ENCODE results near the gene TSPAN18.
A peak's percentile ranks its signal among the peaks of the same experiment; 100 is the strongest.

Gene TSPAN18

DNA sequence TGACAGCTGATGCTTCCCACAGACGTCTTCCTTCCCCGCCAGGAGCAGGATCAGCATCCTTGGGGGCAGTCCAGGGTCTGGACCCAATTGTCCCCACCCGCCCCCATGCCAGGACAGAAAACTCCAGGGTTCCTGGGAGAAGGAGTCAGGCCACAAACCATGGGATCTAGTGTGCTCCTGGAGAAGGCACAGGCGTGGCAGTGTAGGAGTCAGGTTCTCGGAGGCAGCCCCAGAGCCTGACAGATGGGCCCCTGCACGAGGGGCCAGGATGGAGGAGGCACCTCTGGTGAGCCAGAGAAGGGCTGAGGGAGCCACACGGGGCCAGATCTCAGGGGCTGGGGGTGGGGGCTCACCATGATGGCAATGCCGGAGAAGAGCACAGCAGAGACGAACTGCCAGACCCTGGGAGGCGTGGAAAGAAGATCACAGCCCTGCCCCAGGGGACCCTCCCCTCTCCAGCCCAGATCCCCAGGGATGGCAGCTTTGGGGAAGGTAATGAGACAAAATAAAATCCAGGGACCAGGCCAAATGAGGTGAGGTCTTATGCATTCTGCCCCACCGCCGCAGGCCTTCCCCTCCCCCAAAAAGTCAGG, 210.3 kb downstream of the TSPAN18 start:
- no peak overlapping the region for H3K9ac ChIP-seq (ENCODE audit: insufficient read length, low read depth)
- no peaks in the 10 kb centered on the region for H3K9me3 ChIP-seq (ENCODE audit: insufficient read depth, low read length)
- peaks cover 63% of the 10 kb centered on the region for H3K36me3 ChIP-seq (ENCODE audit: insufficient read depth, insufficient read length, low read length)
- no peak for TF ChIP-seq SUZ12 (IDR thresholded peaks at IDR 0.05; ENCODE audit: extremely low read depth, insufficient read depth, insufficient read length)
- no peak for TF ChIP-seq YY1 (IDR thresholded peaks at IDR 0.05; ENCODE audit: insufficient read depth, insufficient read length)
- TF ChIP-seq ZNF274 (IDR thresholded peaks at IDR 0.05; ENCODE audit: low read depth, low read length): no peak
- H3K4me1 ChIP-seq (ENCODE audit: insufficient read depth, insufficient read length): peaks cover 53% of the 10 kb centered on the region
- no peak for DNase-seq (ENCODE audit: low read depth, low spot score)
- H3K27me3 ChIP-seq (ENCODE audit: insufficient read depth, insufficient read length): no peaks in the 10 kb centered on the region
- no peak overlapping the region for H3K4me3 ChIP-seq (ENCODE audit: insufficient read length, low read depth)

DNA sequence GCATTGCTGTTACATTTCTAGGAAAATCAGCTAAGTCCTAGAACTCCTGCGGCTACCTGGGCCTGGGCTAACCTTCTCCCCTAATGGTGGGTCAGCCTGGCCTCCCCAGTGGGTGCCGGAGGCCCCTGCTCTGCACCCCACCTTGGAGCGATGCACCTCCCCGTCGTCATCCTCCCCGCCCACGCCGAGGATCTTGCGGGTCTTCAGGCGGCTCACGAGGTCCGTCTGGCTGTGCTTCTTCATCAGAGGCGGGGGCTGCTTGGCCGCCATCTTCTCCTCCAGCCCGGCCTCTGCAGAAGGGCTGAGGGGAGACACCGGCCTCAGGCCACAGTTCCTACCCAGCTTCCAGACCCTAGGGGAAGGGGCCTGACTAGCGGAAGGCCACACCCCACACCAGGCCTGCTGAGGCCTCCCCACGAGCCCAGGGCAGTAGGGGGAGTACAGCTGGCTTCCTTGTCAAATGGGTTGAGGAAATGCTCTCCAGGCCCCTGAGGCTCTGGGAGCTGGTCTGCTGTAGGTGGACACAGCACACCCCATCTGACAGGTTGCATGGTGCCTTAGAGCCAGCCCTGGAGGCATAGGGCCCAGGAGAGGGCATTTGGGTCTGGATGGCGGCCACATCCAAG, 211.4 kb downstream of the TSPAN18 start:
- H3K36me3 ChIP-seq (ENCODE audit: insufficient read depth, insufficient read length, low read length): peaks cover 57% of the 10 kb centered on the region
- no peaks in the 10 kb centered on the region for H3K27me3 ChIP-seq (ENCODE audit: insufficient read depth, insufficient read length)
- H3K4me3 ChIP-seq (ENCODE audit: insufficient read length, low read depth): no peak overlapping the region
- no peaks in the 10 kb centered on the region for H3K9me3 ChIP-seq (ENCODE audit: insufficient read depth, low read length)
- DNase-seq (ENCODE audit: low read depth, low spot score): no peak
- no peak for TF ChIP-seq YY1 (IDR thresholded peaks at IDR 0.05; ENCODE audit: insufficient read depth, insufficient read length)
- TF ChIP-seq SUZ12 (IDR thresholded peaks at IDR 0.05; ENCODE audit: extremely low read depth, insufficient read depth, insufficient read length): no peak
- peak overlapping the region; percentile 12 for H3K9ac ChIP-seq (ENCODE audit: insufficient read length, low read depth)
- peaks cover 62% of the 10 kb centered on the region for H3K4me1 ChIP-seq (ENCODE audit: insufficient read depth, insufficient read length)

GRCh38 chr11:44939673-44940395, 213.1 kb downstream of the TSPAN18 start:
- TF ChIP-seq ZNF274 (IDR thresholded peaks at IDR 0.05; ENCODE audit: low read depth, low read length) (no peak), YY1 (IDR thresholded peaks at IDR 0.05; ENCODE audit: insufficient read depth, insufficient read length) (no peak), SUZ12 (IDR thresholded peaks at IDR 0.05; ENCODE audit: extremely low read depth, insufficient read depth, insufficient read length) (no peak)

DNA sequence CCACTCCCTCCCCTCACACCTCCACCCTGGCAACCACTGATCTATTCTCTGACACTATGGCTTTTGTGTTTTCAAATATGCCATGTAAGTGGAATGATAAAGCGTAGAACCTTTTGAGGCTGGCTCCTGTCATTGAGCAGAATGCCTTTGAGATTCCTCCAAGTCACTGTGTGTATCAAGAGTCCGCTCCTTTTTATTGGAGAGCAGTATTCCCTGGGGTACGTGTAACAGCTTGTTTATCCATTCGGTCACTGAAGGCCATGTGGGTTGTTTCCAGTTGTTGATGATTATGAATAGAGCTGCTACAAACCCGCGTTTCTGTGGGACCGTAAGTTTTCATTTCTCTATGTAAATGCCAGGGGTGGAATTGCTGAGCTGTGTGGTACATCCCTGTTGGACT, 213.6 kb downstream of the TSPAN18 start:
- Histone ChIP-seq H3K9me3 (ENCODE audit: insufficient read depth, low read length) (no peaks in the 10 kb centered on the region), H3K4me1 (ENCODE audit: insufficient read depth, insufficient read length) (peaks cover 70% of the 10 kb centered on the region), H3K27me3 (ENCODE audit: insufficient read depth, insufficient read length) (no peaks in the 10 kb centered on the region), H3K9ac (ENCODE audit: insufficient read length, low read depth) (no peak overlapping the region), H3K36me3 (ENCODE audit: insufficient read depth, insufficient read length, low read length) (peaks cover 42% of the 10 kb centered on the region), H3K4me3 (ENCODE audit: insufficient read length, low read depth) (no peak overlapping the region)
- TF ChIP-seq ZNF274 (IDR thresholded peaks at IDR 0.05; ENCODE audit: low read depth, low read length): no peak
- TF ChIP-seq YY1 (IDR thresholded peaks at IDR 0.05; ENCODE audit: insufficient read depth, insufficient read length): no peak
- no peak for TF ChIP-seq SUZ12 (IDR thresholded peaks at IDR 0.05; ENCODE audit: extremely low read depth, insufficient read depth, insufficient read length)
- no peak for DNase-seq (ENCODE audit: low read depth, low spot score)

More at GRCh38 chr11:44939673-44940395, 213.1 kb downstream of the TSPAN18 start:
- H3K9me3 ChIP-seq (ENCODE audit: insufficient read depth, low read length): no peaks in the 10 kb centered on the region
- DNase-seq (ENCODE audit: low read depth, low spot score): no peak
- no peak overlapping the region for H3K4me3 ChIP-seq (ENCODE audit: insufficient read length, low read depth)
- peaks cover 47% of the 10 kb centered on the region for H3K36me3 ChIP-seq (ENCODE audit: insufficient read depth, insufficient read length, low read length)
- no peak overlapping the region for H3K9ac ChIP-seq (ENCODE audit: insufficient read length, low read depth)
- no peaks in the 10 kb centered on the region for H3K27me3 ChIP-seq (ENCODE audit: insufficient read depth, insufficient read length)
- H3K4me1 ChIP-seq (ENCODE audit: insufficient read depth, insufficient read length): peaks cover 70% of the 10 kb centered on the region

DNA sequence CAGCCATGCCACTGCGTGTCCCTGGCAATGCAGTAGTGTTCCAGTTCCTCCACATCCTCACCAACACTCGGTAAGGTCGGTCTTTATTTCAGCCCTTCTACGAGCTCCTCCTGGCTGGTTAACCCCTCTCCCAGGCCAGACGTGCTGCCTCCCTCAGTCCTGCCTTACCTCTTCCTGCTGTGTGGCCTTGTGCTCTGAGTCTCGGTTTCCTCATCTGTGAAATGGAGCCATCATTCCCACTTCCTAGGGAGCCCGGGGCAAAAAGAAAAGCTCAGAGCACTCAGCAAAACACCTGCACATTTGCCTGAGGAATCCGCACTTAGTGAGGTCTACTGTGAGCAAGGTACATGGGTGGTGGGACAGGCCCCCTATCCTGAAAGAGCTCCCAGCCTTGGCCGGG, 214.1 kb downstream of the TSPAN18 start:
- Histone ChIP-seq H3K4me3 (ENCODE audit: insufficient read length, low read depth) (no peak overlapping the region), H3K4me1 (ENCODE audit: insufficient read depth, insufficient read length) (peaks cover 72% of the 10 kb centered on the region), H3K9me3 (ENCODE audit: insufficient read depth, low read length) (no peaks in the 10 kb centered on the region), H3K36me3 (ENCODE audit: insufficient read depth, insufficient read length, low read length) (peaks cover 41% of the 10 kb centered on the region), H3K27me3 (ENCODE audit: insufficient read depth, insufficient read length) (no peaks in the 10 kb centered on the region), H3K9ac (ENCODE audit: insufficient read length, low read depth) (no peak overlapping the region)
- DNase-seq (ENCODE audit: low read depth, low spot score): no peak
- TF ChIP-seq ZNF274 (IDR thresholded peaks at IDR 0.05; ENCODE audit: low read depth, low read length) (no peak), YY1 (IDR thresholded peaks at IDR 0.05; ENCODE audit: insufficient read depth, insufficient read length) (no peak), SUZ12 (IDR thresholded peaks at IDR 0.05; ENCODE audit: extremely low read depth, insufficient read depth, insufficient read length) (no peak)

- H3K4me1 ChIP-seq (ENCODE audit: insufficient read depth, insufficient read length): peaks cover 72% of the 10 kb centered on the region
- no peaks in the 10 kb centered on the region for H3K9me3 ChIP-seq (ENCODE audit: insufficient read depth, low read length)
- peaks cover 43% of the 10 kb centered on the region for H3K36me3 ChIP-seq (ENCODE audit: insufficient read depth, insufficient read length, low read length)
- H3K27me3 ChIP-seq (ENCODE audit: insufficient read depth, insufficient read length): no peaks in the 10 kb centered on the region
- H3K9ac ChIP-seq (ENCODE audit: insufficient read length, low read depth): peak overlapping the region; percentile 24
- H3K4me3 ChIP-seq (ENCODE audit: insufficient read length, low read depth): peak overlapping the region; percentile 2
- TF ChIP-seq SUZ12 (IDR thresholded peaks at IDR 0.05; ENCODE audit: extremely low read depth, insufficient read depth, insufficient read length) (no peak), ZNF274 (IDR thresholded peaks at IDR 0.05; ENCODE audit: low read depth, low read length) (no peak)
- DNase-seq (ENCODE audit: low read depth, low spot score): no peak
These were observed 214.7 kb downstream of the TSPAN18 start for GRCh38 chr11:44941259-44942021.
